GM23248 (cell line): ENCODE data around the gene PUM1. TPM values are rescaled to one million over a fixed set of nuclear protein-coding genes. Genes with fewer than 3 reads are reported as not detected.
"Not testable (repeated sequence)": the region's sequence is repeated elsewhere in the genome, so short reads cannot be mapped to it uniquely, and the experiment has no call there.

Experiments used
- DNase-seq: peaks from one replicate; pipeline ENCODE4 v3.0.0-alpha.2; 2015
- H2AFZ ChIP-seq: fragments of 200-600 bp; sonication (generic); 2 replicates; pipeline ENCODE4 v1.6.1; 2016; ENCODE audit warnings: antibody characterized with exemption
- H3F3A ChIP-seq: fragments of 200-600 bp; sonication (generic); 2 replicates; pipeline ENCODE4 v1.6.1; 2016; ENCODE audit warnings: mild to moderate bottlenecking, antibody characterized with exemption, mixed run types; ENCODE audit not compliant: insufficient read depth
- H3K27ac ChIP-seq: fragments of 200-600 bp; sonication (generic); 2 replicates; pipeline ENCODE4 v1.5.1; 2016; ENCODE audit warnings: mild to moderate bottlenecking
- H3K27me3 ChIP-seq: fragments of 200-600 bp; sonication (generic); replicated peaks from 2 replicates; pipeline ENCODE4 v1.6.1; 2016; ENCODE audit warnings: mild to moderate bottlenecking; ENCODE audit not compliant: insufficient read depth
- H3K36me3 ChIP-seq: fragments of 200-600 bp; sonication (generic); 2 replicates; pipeline ENCODE4 v1.6.1; 2016; ENCODE audit warnings: low read depth, mild to moderate bottlenecking
- H3K4me1 ChIP-seq: fragments of 200-600 bp; sonication (generic); 2 replicates; pipeline ENCODE4 v1.6.1; 2016; ENCODE audit warnings: mild to moderate bottlenecking; ENCODE audit not compliant: insufficient read depth
- H3K4me2 ChIP-seq: fragments of 200-600 bp; sonication (generic); one replicate; pipeline ENCODE4 v1.6.1; 2016; ENCODE audit warnings: mild to moderate bottlenecking; ENCODE audit not compliant: unreplicated experiment
- H3K4me3 ChIP-seq: fragments of 200-600 bp; sonication (generic); 2 replicates; pipeline ENCODE4 v1.5.1; 2016; ENCODE audit warnings: mild to moderate bottlenecking
- H3K79me2 ChIP-seq: fragments of 200-600 bp; sonication (generic); 2 replicates; pipeline ENCODE4 v1.6.1; 2016; ENCODE audit warnings: mild to moderate bottlenecking; ENCODE audit not compliant: insufficient read depth
- H3K9ac ChIP-seq: fragments of 200-600 bp; sonication (generic); 2 replicates; pipeline ENCODE4 v1.6.1; 2016; ENCODE audit warnings: mild to moderate bottlenecking
- H3K9me2 ChIP-seq: fragments of 200-600 bp; sonication (generic); 2 replicates; pipeline ENCODE4 v1.6.1; 2016; ENCODE audit warnings: mixed run types, mild to moderate bottlenecking, moderate library complexity; ENCODE audit not compliant: insufficient read depth
- H3K9me3 ChIP-seq: fragments of 200-600 bp; sonication (generic); one replicate; pipeline ENCODE4 v1.6.1; 2017; ENCODE audit warnings: low read depth
- H4K20me1 ChIP-seq: fragments of 200-600 bp; sonication (generic); 2 replicates; pipeline ENCODE4 v1.6.0; 2016; ENCODE audit not compliant: insufficient read depth
- EZH2 ChIP-seq: fragments of 200-600 bp; sonication (generic); IDR thresholded peaks from 2 replicates; pipeline ENCODE4 v1.6.1; 2018; ENCODE audit warnings: antibody characterized with exemption, mild to moderate bottlenecking; ENCODE audit not compliant: insufficient read depth, poor library complexity, severe bottlenecking
- EZH2phosphoT487 ChIP-seq: fragments of 200-600 bp; sonication (generic); IDR thresholded peaks from 2 replicates; pipeline ENCODE4 v1.6.1; 2018; ENCODE audit warnings: antibody characterized with exemption, moderate library complexity, mild to moderate bottlenecking, low read depth; ENCODE audit not compliant: insufficient read depth
- WGBS, 2 experiments: methylation state at CpG; one replicate each; pipeline ENCODE4 v1.1.6; 2015 to 2017; ENCODE audit warnings: low lambda C conversion rate in 2 of 2, low coverage in 1 of 2; ENCODE audit errors: missing lambda C conversion rate in 2 of 2; 5-methylcytosine and 5-hydroxymethylcytosine counted together
- in situ Hi-C: fragments of 300-500 bp; cut with MboI; formaldehyde crosslinking; loops from 2 replicates; pipeline ENCODE4 v1.15.0; 2020
- polyA plus RNA-seq: library from polyadenylated mRNA; unstranded; fragments of >200 nt; fragmentation: Nextera tagmentation; extraction: Ambion mirVana; gene quantifications from 2 replicates; pipeline ENCODE4 v1.2.1, GENCODE V29; 2016
- total RNA-seq: library from RNA; depleted of rRNA; stranded (reverse); fragments of >200 nt; shearing (Covaris generic); gene quantifications from 2 replicates; pipeline ENCODE4 v1.2.3, GENCODE V29; 2014

The PUM1 gene
- total and polyA plus RNA-seq, 2 experiments from 2014 or later = 46.3 to 49.5 TPM

DNA sequence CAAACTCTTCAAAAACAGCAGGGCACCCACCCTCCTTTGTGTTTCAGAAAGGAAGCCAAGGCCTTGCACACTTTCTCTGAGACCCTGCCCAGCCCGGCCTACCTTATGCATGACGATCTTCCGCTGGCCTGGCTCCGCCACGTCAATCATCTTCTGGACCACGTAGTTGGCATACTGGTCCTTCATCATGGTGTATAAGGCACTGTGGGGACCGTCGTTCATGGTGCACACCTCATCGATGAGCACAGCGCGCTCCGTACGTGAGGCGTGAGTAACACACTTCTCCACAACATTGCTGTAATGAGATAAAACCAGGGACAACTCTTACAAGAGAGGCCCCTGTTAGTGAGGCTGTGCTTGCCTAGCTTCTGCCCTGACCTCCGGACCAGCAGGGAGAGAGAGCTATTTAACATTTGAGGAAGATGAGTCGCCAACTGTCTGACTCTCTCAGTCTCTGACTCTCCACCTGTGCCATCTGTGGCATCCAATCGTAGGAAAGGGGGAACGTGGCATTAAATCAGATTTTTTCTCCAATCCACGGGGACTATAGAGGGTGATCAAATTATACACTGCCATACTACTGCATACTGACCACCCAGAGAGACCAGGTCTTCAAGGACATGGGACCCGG, 128.9 kb downstream of the PUM1 start:
- Histone ChIP-seq H3K4me3 (no peak overlapping the region), H3F3A (peaks cover 23% of the 10 kb centered on the region), H2AFZ (no peak overlapping the region), H3K27ac (no peak overlapping the region), H4K20me1 (no peaks in the 10 kb centered on the region), H3K9me2 (no peaks in the 10 kb centered on the region), H3K36me3 (peaks cover 41% of the 10 kb centered on the region), H3K4me1 (peaks cover 12% of the 10 kb centered on the region), H3K9ac (no peak overlapping the region), H3K9me3 (no peaks in the 10 kb centered on the region), H3K27me3 (no peaks in the 10 kb centered on the region), H3K79me2 (peaks cover 49% of the 10 kb centered on the region), H3K4me2 (no peak overlapping the region)
- in situ Hi-C loops = no loop called here
- 96% methylated on average over 20 of the region's 20 CpGs for WGBS, 2 experiments
- DNase-seq = peak; percentile 10
- TF ChIP-seq EZH2 = no peak
- TF ChIP-seq EZH2phosphoT487 = no peak

DNA sequence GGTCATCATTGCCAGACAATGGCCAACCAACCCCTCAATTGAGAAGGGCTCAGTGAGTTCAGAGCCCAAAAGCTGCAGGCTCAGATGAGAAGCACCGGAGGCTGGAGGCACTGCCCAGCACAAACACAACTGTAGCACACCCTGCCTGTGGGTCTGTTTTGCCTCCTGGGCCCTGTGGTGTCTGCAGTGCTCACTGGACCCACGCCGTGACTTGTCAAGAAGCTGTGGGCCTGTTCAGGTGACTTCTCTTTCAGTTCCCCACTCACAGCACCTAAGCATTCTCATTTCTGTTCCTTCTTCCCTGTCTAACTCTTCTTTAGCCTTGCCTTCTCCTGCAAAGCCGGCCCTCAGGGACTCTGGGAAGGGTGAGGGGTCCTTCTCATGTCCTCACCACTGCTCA, 129.8 kb downstream of the PUM1 start:
- in situ Hi-C loops, H3K4me3 ChIP-seq, H3K27me3 ChIP-seq, H3K27ac ChIP-seq, H3K9me3 ChIP-seq, H3K4me2 ChIP-seq, H2AFZ ChIP-seq, H3K9me2 ChIP-seq, H3K9ac ChIP-seq, DNase-seq, H4K20me1 ChIP-seq: not testable (repeated sequence)
- H3K79me2 ChIP-seq = peaks cover 40% of the 10 kb centered on the region
- peaks cover 32% of the 10 kb centered on the region for H3F3A ChIP-seq
- WGBS, 2 experiments = no CpG with 5 or more reads among the region's 4 CpGs
- peaks cover 12% of the 10 kb centered on the region for H3K4me1 ChIP-seq
- peaks cover 36% of the 10 kb centered on the region for H3K36me3 ChIP-seq

DNA sequence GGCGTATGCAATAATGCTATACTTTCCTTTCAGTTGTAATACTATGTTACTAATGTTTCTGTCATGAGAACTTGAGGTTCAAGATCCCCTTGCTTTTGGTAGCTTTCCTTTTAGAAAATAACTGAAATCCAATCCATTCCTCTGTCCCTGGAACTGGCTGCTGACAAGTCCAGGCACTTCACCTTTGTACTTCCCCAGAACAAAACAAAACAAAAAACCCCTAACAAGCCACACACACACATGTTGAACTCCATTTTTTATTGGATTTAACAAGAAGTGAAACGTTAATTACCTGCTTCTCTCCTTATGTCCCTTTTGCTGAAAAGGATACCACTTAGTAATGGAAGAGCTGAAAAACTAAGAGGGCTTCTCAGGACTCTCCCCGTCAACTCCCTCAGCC, 130.9 kb downstream of the PUM1 start:
- H3K36me3 ChIP-seq = peaks cover 25% of the 10 kb centered on the region

DNA sequence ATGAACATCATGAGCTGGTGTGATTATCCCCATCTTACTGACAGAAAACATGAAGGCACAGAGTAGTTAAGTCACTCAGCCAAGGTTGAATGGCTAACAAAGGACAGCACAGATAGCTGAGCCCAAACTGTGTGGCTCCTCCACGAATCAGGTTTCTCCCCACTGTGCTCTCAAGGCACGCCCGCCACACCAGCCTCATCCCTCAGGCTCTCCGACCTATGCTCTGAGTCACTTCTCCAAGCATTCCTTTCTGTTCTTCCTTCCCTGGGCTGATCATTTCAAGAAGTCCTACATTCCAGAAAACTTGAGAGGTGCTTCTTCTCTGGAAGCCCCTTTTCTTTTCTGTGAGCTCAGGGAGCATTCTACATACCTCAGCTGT, 131.7 kb downstream of the PUM1 start:
- Histone ChIP-seq H3K9me3 (no peaks in the 10 kb centered on the region), H3K9ac (0 out of 2 replicates have a peak overlapping the region, but pooled peaks have one; percentile 9), H3K79me2 (peaks cover 22% of the 10 kb centered on the region; the same call in 1 of the 2 replicates), H3K36me3 (peaks cover 19% of the 10 kb centered on the region), H3K27me3 (no peaks in the 10 kb centered on the region), H3F3A (peaks cover 39% of the 10 kb centered on the region), H2AFZ (no peak overlapping the region), H3K4me3 (no peak overlapping the region), H3K4me1 (peaks cover 12% of the 10 kb centered on the region), H4K20me1 (no peaks in the 10 kb centered on the region), H3K4me2 (no peak overlapping the region), H3K27ac (peak overlapping the region; percentile 33), H3K9me2 (no peaks in the 10 kb centered on the region)
- TF ChIP-seq EZH2 = no peak
- TF ChIP-seq EZH2phosphoT487 = no peak
- DNase-seq = peak; percentile 76
- in situ Hi-C loops = no loop called here
- 57 to 58% methylated on average over 4 of the region's 4 CpGs for WGBS, 2 experiments

More for the DNA sequence above, 130.9 kb downstream of the PUM1 start:
- peaks cover 30% of the 10 kb centered on the region; the same call in 1 of the 2 replicates for H3K79me2 ChIP-seq
- no peak overlapping the region for H2AFZ ChIP-seq
- no peaks in the 10 kb centered on the region for H3K9me2 ChIP-seq
- H4K20me1 ChIP-seq = no peaks in the 10 kb centered on the region
- no peak overlapping the region for H3K9ac ChIP-seq
- in situ Hi-C loops = no loop called here
- no peaks in the 10 kb centered on the region for H3K9me3 ChIP-seq
- WGBS, 2 experiments = 70 to 74% methylated on average over 3 of the region's 3 CpGs
- DNase-seq = no peak
- H3K4me3 ChIP-seq = no peak overlapping the region
- peaks cover 39% of the 10 kb centered on the region for H3F3A ChIP-seq
- no peak for TF ChIP-seq EZH2
- no peak for TF ChIP-seq EZH2phosphoT487
- H3K27ac ChIP-seq = no peak overlapping the region
- no peak overlapping the region for H3K4me2 ChIP-seq
- H3K27me3 ChIP-seq = no peaks in the 10 kb centered on the region
- peaks cover 12% of the 10 kb centered on the region for H3K4me1 ChIP-seq

DNA sequence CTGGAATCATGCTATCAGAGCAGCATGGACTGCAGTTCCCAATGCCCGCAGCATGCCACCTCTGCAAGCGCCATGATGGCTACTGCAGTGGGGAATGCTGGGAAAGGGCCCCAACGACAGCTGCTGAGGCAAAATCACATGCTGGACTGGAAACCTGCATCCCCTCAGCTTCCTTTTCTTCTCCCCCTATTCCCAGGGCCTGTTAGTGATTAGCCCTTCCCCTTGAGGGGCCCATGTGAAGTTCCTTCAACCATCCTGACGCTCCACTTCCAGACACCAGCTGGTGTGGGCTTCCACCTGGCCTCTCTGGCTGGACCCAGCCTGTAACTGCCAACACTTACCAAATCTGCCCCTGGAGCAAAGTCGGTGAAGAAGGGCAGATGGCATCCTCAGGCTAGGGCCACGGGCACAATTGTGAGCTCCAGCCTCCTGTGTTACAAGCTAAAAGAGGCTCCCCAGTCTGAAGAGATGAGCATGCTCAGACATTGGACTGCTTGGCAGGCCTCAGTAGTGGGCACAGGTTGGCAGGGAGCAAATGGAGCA, 134.8 kb downstream of the PUM1 start:
- no peaks in the 10 kb centered on the region for H4K20me1 ChIP-seq
- H3K4me1 ChIP-seq = peaks cover 12% of the 10 kb centered on the region
- peaks cover 19% of the 10 kb centered on the region for H3K36me3 ChIP-seq
- in situ Hi-C loops = no loop called here
- no peaks in the 10 kb centered on the region for H3K27me3 ChIP-seq
- H3K27ac ChIP-seq = no peak overlapping the region
- H3K4me3 ChIP-seq = no peak overlapping the region
- no peak overlapping the region for H3K9ac ChIP-seq
- H3K9me2 ChIP-seq = no peaks in the 10 kb centered on the region
- peaks cover 48% of the 10 kb centered on the region for H3F3A ChIP-seq
- 65 to 69% methylated on average over 6 of the region's 6 CpGs for WGBS, 2 experiments
- TF ChIP-seq EZH2phosphoT487 (no peak), EZH2 (no peak)
- DNase-seq = peak; percentile 2
- H3K4me2 ChIP-seq = no peak overlapping the region
- H3K9me3 ChIP-seq = no peaks in the 10 kb centered on the region
- H2AFZ ChIP-seq = no peak overlapping the region
- peaks cover 11% of the 10 kb centered on the region; the same call in 1 of the 2 replicates for H3K79me2 ChIP-seq
